HL-60/S4 treated with phorbol 12-myristate 13-acetate at 8.2 ng/mL for 4 days and 3 days (cell line): ENCODE results near the gene EEIG1.
"Not testable (repeated sequence)": the region's sequence is repeated elsewhere in the genome, so short reads cannot be mapped to it uniquely, and the experiment has no call there.

Experiments
- in situ Hi-C: fragments of 300-500 bp; cut with MboI; formaldehyde crosslinking; loops from 2 replicates; pipeline ENCODE4 v1.15.0; 2022; ENCODE audit warnings: low sequenced_read_pairs

EEIG1 gene

GRCh38 chr9:127980706-127981558 lies at the start of gene EEIG1:
Gene EEIG1, minus strand, starts transcription at chr9:127980989. Its CDS starts 852 bp downstream, at chr9:127980137.
- in situ Hi-C loops, result no loop called here

DNA sequence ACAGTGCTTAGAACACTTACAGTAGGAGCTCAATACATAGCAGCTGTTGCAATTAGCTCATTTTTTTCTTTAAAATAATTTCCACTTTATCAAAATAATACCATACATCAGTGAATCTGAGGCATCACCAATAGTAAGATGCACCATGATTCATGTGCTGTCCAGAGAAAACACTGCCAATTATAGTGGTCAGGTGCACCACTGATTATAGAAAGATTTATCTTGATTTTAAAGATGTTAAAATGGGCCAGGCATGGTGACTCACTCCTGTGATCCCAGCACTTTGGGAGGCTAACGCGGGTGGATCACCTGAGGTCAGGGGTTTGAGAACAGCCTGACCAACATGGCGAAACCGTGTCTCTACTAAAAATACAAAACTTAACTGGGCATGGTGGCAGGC lies 46.9 kb upstream of the EEIG1 start:
- in situ Hi-C loops, result loop anchor here (25.0 kb wide), 1 partner anchor 90 kb away; the partner anchor contains the start of genes DPM2 and PIP5KL1

DNA sequence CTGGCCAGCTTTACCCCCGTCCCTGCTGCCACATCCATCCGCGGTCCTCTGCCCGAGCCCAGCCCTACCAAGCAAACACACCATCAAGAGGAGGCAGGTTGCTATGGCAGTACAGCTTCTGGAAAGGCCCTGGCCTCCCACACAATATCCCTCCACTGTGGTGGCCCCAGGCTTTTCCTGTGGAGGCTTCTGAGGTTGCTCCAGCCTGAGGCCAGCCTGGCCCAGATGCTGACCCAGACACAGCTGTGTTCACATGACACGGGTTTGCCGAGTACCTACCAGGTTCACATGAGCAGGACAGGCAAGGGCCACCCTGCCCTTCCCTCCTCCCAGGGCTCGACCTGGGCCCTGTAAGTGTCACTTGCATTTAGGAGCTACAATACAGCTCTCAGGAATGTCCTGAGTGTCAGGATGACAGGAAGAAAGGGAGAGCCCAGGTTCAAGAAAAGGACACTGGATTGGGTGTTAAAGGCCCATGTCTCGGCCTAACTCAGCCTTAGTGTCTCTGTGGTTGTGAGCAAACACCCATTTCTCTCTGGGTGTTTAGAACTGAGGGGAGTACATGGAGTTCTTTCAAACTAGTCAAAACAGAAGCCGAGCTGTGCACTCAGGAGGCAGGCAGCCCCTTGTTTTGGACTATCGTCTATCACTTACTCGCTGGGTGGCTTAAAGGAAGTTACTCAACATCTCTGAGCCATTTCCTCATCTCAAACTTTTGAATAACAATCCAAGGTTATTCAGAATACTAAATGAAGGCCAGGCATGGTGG lies 46.2 kb upstream of the EEIG1 start:
- in situ Hi-C loops, result loop anchor here (25.0 kb wide), 1 partner anchor 90 kb away; the partner anchor contains the start of genes DPM2 and PIP5KL1

- in situ Hi-C loops, result loop anchor here (25.0 kb wide), 1 partner anchor 89 kb away; the partner anchor contains the start of genes DPM2 and PIP5KL1
Measured at GRCh38 chr9:128026255-128026772, 45.5 kb upstream of the EEIG1 start.

GRCh38 chr9:128025736-128026135 lies 44.9 kb upstream of the EEIG1 start:
- in situ Hi-C loops, result loop anchor here (25.0 kb wide), 1 partner anchor 88 kb away; the partner anchor contains the start of genes DPM2 and PIP5KL1

- in situ Hi-C loops, result loop anchor here (25.0 kb wide), 1 partner anchor 88 kb away; the partner anchor contains the start of genes DPM2 and PIP5KL1
Measured at GRCh38 chr9:128024761-128025308, 44.0 kb upstream of the EEIG1 start.

DNA sequence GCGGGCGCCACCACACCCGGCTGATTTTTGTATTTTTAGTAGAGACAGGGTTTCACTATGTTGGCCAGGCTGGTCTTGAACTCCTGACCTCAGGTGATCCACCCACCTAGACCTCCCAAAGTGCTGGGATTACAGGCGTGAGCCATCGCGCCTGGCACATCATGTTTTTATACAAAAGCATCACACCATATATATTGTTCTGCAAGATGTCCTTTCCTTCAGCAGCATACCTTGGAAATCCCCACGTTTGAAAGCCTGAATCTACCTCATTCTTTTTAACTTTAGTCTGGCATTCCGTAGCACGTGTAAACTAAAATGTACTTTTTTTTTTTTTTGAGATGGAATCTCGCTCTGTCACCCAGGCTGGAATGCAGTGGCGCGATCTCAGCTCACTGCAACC lies 42.9 kb upstream of the EEIG1 start:
- in situ Hi-C loops, result not testable (repeated sequence)

DNA sequence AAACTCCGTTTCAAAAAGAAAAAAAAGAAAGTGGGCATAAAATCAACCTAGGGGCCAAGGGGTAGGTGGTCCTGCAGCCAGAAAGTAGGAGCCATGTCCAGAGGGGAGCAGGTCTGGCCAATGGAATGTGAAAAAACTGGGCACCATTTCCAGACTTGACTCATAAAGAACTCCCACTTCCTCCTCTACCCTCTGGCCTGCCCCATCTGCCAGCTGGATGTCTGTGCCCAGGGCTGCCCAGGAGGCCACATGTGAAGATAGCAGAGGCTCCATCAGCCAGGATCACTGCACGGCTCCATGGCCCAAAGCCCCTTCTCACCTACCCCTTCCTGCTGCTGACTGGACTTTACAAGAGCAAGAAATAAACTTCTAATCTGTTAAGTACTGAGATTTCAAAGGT lies 42.1 kb upstream of the EEIG1 start:
- in situ Hi-C loops, result no loop called here

DNA sequence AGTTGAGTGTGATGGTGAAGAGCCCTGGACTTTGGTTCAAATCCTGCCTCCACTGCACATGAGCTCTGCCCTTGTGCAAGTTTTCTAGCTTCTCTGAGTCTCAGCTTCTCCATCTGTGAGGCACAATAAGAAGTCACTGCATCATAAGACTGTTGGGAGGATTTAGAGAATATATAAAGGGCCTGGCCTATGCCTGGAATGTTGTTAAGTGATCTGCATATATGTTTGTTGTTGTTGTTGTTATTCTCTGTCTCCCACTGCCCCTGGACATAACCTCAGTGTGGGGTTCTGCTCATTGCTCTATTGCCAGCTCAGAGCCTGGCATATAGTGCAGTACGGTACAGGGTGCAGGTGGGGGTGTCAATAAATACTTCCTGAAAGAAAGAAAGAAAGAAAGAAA lies 40.3 kb upstream of the EEIG1 start:
- in situ Hi-C loops, result no loop called here

DNA sequence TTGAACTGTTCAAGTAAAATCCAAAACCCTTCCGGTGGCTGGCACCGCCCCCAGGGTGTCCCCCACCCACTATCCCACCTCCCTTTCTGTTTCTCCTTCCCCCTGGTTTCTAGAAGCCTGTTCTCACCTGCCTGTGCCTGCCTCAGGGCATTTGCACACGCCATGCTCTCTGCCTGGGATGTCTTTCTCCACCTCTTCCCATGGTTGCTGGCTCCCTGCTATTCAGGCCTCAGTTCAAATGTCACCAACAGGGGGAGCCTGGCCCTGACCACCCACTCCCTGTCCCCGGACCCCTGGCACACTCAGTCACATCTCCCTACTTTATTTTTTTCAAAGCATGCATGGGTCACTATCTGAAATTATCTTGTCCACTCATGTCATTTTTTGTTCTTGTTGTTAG lies 39.9 kb upstream of the EEIG1 start:
- in situ Hi-C loops, result no loop called here

- in situ Hi-C loops, result no loop called here
Measured at GRCh38 chr9:128015696-128016095, 34.9 kb upstream of the EEIG1 start.

DNA sequence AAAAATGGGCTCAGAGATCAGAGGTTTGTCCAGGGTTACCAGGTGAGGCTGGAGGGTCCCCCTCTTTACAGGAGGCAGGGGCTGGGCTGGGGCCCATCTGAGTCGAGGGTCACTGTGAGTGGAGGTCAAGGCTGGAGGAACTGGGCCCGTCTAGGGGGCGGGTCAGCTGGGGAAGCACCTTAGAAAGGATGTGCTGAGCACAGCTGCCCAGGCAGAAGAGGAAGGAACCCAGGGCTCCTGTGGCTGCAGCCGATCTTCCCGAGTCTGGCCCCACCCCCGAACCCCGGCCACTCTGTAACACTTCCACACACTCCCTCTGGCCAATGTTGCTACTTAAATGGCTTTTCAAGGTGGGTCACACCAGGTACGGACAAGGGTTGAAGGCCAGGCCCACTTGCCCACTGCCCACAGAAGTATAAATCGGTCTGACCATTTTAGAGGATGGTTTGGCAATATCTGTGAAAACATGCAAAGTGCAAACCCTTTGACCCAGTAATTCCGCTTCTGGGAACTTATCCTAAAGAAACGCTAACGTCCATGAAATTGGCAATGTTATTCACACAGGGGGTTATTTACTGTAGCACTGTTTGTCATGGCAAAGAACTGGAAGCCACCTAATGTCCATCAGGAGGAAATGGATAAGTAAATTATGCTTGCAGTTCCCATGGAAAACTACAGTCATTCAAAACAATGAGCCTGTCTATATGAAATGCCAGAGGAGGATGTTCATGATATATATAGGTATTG lies 30.5 kb upstream of the EEIG1 start:
- in situ Hi-C loops, result no loop called here

- in situ Hi-C loops, result no loop called here
Measured at GRCh38 chr9:128009639-128010038, 28.9 kb upstream of the EEIG1 start.

GRCh38 chr9:128008171-128008570 lies 27.4 kb upstream of the EEIG1 start:
- in situ Hi-C loops, result no loop called here

DNA sequence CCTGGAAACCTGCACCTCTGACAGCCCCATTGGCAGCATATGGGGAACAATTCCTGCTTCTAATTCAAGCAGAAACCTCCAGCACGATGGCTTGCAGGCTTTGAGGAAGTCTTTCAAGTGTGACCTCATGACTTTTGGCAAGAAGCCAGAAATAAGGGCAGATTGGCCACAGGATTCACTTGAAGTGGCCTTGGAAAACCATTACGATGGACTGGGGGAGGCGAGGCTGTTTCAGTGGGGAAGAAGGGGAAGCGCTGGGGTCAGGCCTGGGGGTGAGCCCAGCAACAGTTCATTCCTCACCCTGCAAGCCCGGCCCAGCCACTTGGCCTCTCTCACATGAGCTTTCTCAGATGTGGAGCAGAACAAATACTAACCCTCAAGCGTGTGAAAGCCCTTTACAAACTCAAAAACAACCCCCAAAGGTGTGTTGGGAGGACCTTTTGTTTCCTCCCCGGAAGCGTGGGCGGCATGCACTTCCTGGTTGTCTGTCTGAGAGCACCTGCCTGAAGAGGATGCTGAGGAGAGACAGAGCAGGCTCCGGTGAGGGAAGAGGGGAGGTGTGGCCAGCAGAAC lies 26.9 kb upstream of the EEIG1 start:
- in situ Hi-C loops, result no loop called here

DNA sequence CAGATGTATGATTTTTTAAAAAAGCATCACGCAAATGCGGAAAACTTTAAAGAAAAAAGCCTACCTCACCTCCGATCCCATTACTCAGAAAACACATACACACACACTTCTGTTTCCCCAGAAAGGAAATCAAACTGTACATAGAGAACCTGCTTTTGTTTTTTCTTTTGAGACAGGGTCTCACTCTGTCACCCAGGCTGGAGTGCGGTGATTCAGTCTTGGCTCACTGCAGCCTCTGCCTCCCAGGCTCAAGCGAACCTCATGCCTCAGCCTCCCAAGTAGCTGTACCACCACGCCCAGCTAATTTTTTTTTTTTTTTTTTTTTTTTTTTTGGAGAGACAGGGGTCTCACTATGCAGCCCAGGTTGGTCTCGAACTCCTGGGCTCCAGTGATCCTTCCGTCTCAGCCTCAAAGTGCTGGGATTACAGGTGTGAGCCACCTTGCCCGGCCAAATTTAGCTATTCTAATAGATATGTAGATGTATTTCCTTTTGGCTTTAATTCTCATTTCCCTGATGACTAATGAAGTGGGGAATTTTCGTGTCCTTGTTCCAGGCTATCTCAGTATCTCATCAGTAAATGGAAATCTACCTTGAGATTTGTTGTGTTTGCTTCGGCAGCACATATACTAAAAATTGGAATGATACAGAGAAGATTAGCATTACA lies 25.7 kb upstream of the EEIG1 start:
- in situ Hi-C loops, result no loop called here

DNA sequence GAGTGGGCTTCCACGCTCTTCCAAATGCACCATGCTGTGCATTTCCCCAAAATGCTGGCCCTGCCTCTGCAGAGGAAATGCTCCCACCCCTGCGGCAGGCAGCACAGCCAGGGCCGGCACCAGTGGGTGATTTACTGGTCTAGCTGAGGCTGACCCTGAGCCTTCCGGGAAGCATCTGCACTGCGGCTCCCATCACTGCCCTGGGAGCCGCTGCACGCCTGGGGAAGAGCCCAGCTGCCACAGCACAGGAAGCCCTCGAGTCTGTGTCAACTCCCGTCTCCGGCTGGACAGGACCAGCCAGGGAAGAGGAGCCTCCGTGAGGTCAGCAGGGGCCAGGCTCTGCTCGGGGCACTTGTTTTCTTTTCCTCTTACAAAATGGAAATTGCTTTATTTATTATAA lies 25.1 kb upstream of the EEIG1 start:
- in situ Hi-C loops, result no loop called here

DNA sequence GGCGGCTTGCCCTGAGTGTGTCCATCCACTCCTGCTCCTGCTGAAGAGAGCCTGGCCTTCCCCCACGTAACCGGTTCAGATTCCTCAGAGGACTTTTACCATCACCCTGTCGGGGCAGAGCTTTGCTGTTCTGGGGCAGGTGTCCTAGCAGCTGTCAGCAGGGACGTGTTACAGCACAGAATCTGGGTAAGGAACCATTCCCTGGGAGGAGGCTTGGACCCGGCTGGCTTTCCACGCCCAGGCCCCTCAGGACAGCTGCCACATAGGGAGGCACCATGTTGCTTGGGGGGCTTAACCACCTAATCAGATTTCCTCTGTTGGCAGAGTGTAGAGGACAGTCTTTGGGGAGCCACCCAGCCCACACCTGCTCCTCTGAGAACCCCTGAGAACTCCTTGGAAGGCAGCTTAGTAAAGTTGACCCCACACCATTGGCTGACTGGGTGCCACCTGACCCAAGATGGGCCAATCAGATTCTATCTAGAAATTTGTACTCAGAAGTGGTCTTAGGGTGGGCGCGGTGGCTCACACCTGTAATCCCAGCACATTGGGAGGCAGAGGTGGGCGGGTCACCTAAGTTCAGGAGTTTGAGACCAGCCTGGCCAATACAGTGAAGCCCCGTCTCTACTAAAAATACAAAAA lies 23.3 kb upstream of the EEIG1 start:
- in situ Hi-C loops, result no loop called here

GRCh38 chr9:128002959-128003358 lies 22.2 kb upstream of the EEIG1 start:
- in situ Hi-C loops, result no loop called here
